ENCODE measurements around the gene RSPO3.

GRCh38 chr6:127120787-127121636, 2.5 kb downstream of the RSPO3 start:
- TF ChIP-seq CTCF (conservative IDR thresholded peaks at IDR 0.05) = peak; percentile 98
- TF ChIP-seq EZH2 (IDR thresholded peaks at IDR 0.05; ENCODE audit: low read depth) = no peak
